ENCODE results near the gene KNTC1.
"Not testable (repeated sequence)": the region's sequence is repeated elsewhere in the genome, so short reads cannot be mapped to it uniquely, and the experiment has no call there.

The KNTC1 gene

DNA sequence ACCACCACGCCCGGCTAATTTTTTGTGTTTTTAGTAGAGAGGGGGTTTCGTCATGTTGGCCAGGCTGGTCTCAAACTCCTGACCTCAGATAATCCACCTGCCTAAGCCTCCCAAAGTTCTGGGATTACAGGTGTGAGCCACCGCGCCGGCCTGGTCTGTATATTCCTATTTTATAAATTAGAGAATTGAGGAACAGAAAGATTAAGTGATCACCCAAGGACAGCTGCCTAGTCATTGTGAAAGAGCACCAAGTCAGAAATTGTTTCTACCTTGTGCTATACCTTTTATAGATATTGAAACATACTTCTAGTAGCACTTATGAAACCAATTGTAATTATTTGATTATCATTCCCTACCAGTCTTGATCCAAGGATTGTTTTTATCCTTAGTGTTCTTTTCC lies 1.9 kb downstream of the KNTC1 start:
- Histone ChIP-seq H3K27me3 (ENCODE audit: control insufficient read depth in 1 of 2, insufficient read depth in 2 of 2, low read length in 2 of 2) (no peaks in the 10 kb centered on the region), H3K27ac (ENCODE audit: low read depth, low read length) (no peak overlapping the region), H3K9me3 (ENCODE audit: low read length) (no peaks in the 10 kb centered on the region), H3K4me3 (ENCODE audit: low read depth in 1 of 2, low read length in 2 of 2) (no peak overlapping the region), H3K9ac (ENCODE audit: low read length) (no peak overlapping the region), H3K36me3 (ENCODE audit: insufficient read depth, low read length) (peaks cover 4% of the 10 kb centered on the region), H3K4me1 (ENCODE audit: insufficient read depth, low read length) (peaks cover 19% of the 10 kb centered on the region)

DNA sequence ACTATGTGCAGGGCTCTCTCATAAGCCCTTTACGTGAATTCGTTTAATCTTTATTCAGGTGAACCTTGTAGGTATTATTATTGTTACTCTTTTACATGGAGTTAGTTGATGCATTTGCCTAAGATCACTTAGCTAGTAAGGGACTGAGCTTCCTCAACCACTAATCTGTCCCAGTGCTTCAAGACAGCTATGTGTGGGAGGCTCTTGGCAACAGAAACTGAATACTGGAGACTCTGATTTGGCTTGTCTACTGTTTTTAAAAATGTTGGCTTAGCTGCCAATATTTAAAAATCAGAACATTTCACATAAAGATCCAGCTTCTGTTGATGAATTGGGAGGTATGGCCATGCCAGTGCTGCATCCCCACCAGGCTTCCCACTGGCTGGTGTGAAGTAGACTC lies 6.8 kb downstream of the KNTC1 start:
- no peak overlapping the region for H3K27ac ChIP-seq (ENCODE audit: low read depth, low read length)
- no peaks in the 10 kb centered on the region for H3K36me3 ChIP-seq (ENCODE audit: insufficient read depth, low read length)
- H3K27me3 ChIP-seq (ENCODE audit: control insufficient read depth in 1 of 2, insufficient read depth in 2 of 2, low read length in 2 of 2) = no peaks in the 10 kb centered on the region
- no peak overlapping the region for H3K4me3 ChIP-seq (ENCODE audit: low read depth in 1 of 2, low read length in 2 of 2)
- H3K9me3 ChIP-seq (ENCODE audit: low read length) = no peaks in the 10 kb centered on the region
- no peak overlapping the region for H3K9ac ChIP-seq (ENCODE audit: low read length)
- H3K4me1 ChIP-seq (ENCODE audit: insufficient read depth, low read length) = no peaks in the 10 kb centered on the region

DNA sequence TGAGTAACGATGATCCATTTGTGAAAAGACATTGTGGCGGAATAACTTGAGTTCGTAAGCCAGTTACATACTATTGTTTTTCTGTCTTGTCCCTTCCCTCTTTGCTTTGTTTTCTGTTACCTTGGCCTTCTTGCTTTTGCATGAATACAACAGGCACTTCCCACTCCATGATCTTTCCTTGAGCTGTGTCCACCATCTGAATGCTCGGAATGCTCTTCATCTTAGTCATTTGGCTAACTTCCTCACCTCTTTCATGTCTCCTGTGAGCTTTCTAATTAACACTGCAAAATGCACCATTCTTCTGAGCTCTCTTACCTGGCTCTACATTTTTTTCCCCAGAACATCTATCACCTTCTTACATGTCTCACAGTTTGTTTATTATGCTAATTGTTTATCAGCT lies 10.0 kb downstream of the KNTC1 start:
- no peaks in the 10 kb centered on the region for H3K36me3 ChIP-seq (ENCODE audit: insufficient read depth, low read length)
- H3K9me3 ChIP-seq (ENCODE audit: low read length) = no peaks in the 10 kb centered on the region
- no peaks in the 10 kb centered on the region for H3K27me3 ChIP-seq (ENCODE audit: control insufficient read depth in 1 of 2, insufficient read depth in 2 of 2, low read length in 2 of 2)
- no peak overlapping the region for H3K9ac ChIP-seq (ENCODE audit: low read length)
- H3K4me1 ChIP-seq (ENCODE audit: insufficient read depth, low read length) = no peaks in the 10 kb centered on the region
- no peak overlapping the region for H3K4me3 ChIP-seq (ENCODE audit: low read depth in 1 of 2, low read length in 2 of 2)
- H3K27ac ChIP-seq (ENCODE audit: low read depth, low read length) = no peak overlapping the region

DNA sequence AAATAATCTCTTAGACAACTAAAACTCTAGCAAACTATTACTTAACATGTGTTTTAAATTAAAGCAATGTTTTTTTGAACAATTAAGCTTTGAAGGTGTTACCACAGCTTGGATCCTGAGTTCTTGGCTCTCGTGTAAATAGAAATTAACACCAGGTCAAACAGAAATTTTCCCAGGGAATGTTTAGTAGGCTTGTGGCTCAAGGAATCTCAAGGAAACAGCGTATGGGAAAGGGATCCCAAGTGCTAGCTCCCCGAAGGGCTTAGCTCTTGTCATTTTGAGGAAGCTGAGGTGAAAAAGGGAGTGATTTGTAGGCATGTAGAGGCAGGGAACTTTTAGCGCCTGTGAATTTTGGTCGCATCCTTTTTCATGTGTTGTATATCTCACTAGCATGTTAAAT lies 11.4 kb downstream of the KNTC1 start:
- Histone ChIP-seq H3K27ac (ENCODE audit: low read depth, low read length) (no peak overlapping the region), H3K4me1 (ENCODE audit: insufficient read depth, low read length) (no peaks in the 10 kb centered on the region), H3K36me3 (ENCODE audit: insufficient read depth, low read length) (no peaks in the 10 kb centered on the region)

DNA sequence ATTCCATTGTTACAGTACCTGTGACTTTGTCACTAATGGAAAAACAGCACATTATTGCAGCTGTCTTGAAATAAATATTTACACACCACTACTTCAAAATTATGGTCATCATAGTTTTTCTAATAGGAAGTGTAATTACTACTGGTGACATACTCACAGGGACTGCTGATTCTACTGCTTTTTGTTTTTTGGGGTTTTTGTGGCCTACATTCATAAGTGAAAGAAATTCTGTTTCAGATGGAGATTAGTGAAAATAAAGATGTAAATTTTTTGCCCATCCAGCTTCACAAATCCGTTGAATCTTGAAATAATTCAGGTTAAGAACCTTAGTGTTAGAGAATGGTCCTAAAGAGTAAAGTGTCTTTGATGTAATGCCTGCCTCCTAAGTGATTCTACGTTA lies 17.5 kb downstream of the KNTC1 start:
- no peaks in the 10 kb centered on the region for H3K9me3 ChIP-seq (ENCODE audit: low read length)
- H3K27me3 ChIP-seq (ENCODE audit: control insufficient read depth in 1 of 2, insufficient read depth in 2 of 2, low read length in 2 of 2) = no peaks in the 10 kb centered on the region
- H3K27ac ChIP-seq (ENCODE audit: low read depth, low read length) = no peak overlapping the region
- no peaks in the 10 kb centered on the region for H3K36me3 ChIP-seq (ENCODE audit: insufficient read depth, low read length)
- no peak overlapping the region for H3K4me3 ChIP-seq (ENCODE audit: low read depth in 1 of 2, low read length in 2 of 2)
- no peaks in the 10 kb centered on the region for H3K4me1 ChIP-seq (ENCODE audit: insufficient read depth, low read length)
- H3K9ac ChIP-seq (ENCODE audit: low read length) = no peak overlapping the region

More for the DNA sequence above, 11.4 kb downstream of the KNTC1 start:
- no peaks in the 10 kb centered on the region for H3K27me3 ChIP-seq (ENCODE audit: control insufficient read depth in 1 of 2, insufficient read depth in 2 of 2, low read length in 2 of 2)
- no peak overlapping the region for H3K4me3 ChIP-seq (ENCODE audit: low read depth in 1 of 2, low read length in 2 of 2)
- H3K9me3 ChIP-seq (ENCODE audit: low read length) = no peaks in the 10 kb centered on the region
- H3K9ac ChIP-seq (ENCODE audit: low read length) = no peak overlapping the region

DNA sequence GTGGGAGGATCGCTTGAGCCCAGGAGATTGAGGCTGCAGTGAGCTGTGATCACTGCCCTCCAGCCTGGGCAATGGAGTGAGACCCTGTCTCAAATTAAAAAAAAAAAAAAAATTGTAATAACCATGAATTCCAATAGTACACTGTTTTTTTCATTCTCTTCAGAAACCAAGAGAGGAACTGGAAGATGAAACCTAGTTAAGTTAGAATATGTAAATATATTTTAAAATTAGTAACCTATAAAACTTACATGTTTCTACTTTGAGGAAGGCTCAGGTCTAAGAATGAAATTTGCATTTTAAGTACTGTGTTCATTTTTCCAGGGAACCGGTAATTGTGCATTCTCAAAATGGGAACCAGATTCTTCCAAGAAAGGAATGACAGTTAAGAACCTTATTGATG lies 18.8 kb downstream of the KNTC1 start:
- no peaks in the 10 kb centered on the region for H3K4me1 ChIP-seq (ENCODE audit: insufficient read depth, low read length)
- H3K27ac ChIP-seq (ENCODE audit: low read depth, low read length) = no peak overlapping the region
- H3K9ac ChIP-seq (ENCODE audit: low read length) = no peak overlapping the region
- no peak overlapping the region for H3K4me3 ChIP-seq (ENCODE audit: low read depth in 1 of 2, low read length in 2 of 2)
- no peaks in the 10 kb centered on the region for H3K36me3 ChIP-seq (ENCODE audit: insufficient read depth, low read length)
- H3K9me3 ChIP-seq (ENCODE audit: low read length) = no peaks in the 10 kb centered on the region
- no peaks in the 10 kb centered on the region for H3K27me3 ChIP-seq (ENCODE audit: control insufficient read depth in 1 of 2, insufficient read depth in 2 of 2, low read length in 2 of 2)

DNA sequence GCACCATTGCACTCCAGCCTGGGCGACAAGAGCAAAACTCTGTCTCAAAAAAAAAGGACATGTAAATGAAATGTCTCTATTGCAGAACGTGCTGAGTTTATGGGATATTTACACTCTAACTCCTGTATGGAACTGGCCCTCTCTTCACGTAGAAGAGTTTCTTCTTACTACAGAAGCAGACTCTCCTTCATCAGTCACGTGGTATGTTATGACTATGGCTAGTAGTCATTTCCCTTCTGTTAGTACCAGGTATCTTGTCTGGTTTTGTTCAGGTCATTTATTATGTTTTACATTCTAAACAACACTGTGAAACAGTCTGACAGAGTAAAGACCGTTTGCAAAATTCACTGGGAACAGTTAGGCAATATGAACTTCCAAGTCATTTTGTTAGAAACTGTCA lies 20.3 kb downstream of the KNTC1 start:
- no peaks in the 10 kb centered on the region for H3K36me3 ChIP-seq (ENCODE audit: insufficient read depth, low read length)

DNA sequence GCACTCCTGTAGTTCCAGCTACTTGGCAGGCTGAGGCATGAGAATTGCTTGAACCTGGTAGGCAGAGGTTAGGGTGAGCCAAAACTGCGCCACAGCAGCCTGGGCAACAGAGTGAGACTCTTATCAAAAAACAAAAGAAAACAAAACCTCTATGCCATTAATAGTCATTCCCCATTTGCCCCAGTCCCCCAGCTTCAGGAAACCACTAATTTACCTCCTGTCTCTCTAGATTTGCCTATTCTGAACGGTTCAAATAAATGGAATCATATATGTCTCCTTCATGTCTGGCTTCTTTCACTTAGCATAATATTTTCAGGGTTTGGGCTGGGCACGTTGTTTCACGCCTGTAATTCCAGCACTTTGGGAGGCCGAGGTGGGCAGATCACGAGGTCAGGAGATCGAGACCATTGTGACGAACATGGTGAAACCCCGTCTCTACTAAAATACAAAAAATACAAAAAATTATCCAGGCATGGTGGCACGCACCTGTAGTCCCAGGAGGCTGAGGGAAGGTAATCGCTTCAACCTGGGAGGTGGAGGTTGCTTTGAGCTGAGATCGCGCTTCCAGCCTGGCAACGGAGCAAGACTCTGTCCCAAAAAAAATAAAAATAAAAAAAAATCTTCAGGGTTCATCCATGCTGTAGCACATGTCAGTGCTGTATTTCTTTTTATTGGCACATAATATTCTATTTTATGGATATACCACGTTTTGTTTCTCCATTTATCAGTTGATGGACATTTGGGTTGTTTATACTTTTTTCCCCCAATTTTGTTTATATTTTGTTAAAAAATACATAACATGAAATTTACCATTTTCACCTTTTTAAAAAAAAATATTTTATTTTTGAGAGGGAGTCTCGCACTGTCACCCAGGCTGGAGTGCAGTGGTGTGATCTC lies 31.9 kb downstream of the KNTC1 start:
- no peaks in the 10 kb centered on the region for H3K36me3 ChIP-seq (ENCODE audit: insufficient read depth, low read length)

More for the DNA sequence above, 20.3 kb downstream of the KNTC1 start:
- no peak overlapping the region for H3K9ac ChIP-seq (ENCODE audit: low read length)
- no peak overlapping the region for H3K27ac ChIP-seq (ENCODE audit: low read depth, low read length)
- no peaks in the 10 kb centered on the region for H3K9me3 ChIP-seq (ENCODE audit: low read length)
- no peak overlapping the region for H3K4me3 ChIP-seq (ENCODE audit: low read depth in 1 of 2, low read length in 2 of 2)
- no peaks in the 10 kb centered on the region for H3K27me3 ChIP-seq (ENCODE audit: control insufficient read depth in 1 of 2, insufficient read depth in 2 of 2, low read length in 2 of 2)
- H3K4me1 ChIP-seq (ENCODE audit: insufficient read depth, low read length) = no peaks in the 10 kb centered on the region

DNA sequence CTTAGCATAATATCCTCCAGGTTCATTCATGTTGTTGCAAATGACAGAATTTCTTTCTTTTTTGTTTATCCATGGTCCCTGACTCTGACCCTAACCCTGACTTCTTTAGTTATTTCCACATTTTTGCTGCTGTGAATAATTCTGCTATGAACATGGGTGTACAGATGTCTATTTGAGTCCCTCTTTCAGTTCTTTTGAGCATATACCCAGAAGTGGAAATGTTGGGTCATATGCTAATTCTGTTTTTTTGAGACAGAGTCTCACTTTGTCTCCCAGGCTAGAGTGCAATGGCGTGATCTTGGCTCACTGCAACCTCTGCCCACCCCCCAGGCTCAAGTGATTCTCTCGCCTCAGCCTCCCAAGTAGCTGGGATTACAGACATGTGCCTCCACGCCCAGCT lies 33.1 kb downstream of the KNTC1 start:
- Histone ChIP-seq H3K4me1 (ENCODE audit: insufficient read depth, low read length) (no peaks in the 10 kb centered on the region), H3K9me3 (ENCODE audit: low read length) (no peaks in the 10 kb centered on the region), H3K36me3 (ENCODE audit: insufficient read depth, low read length) (no peaks in the 10 kb centered on the region)

More for the DNA sequence above, 31.9 kb downstream of the KNTC1 start:
- no peaks in the 10 kb centered on the region for H3K4me1 ChIP-seq (ENCODE audit: insufficient read depth, low read length)
- no peak overlapping the region for H3K27ac ChIP-seq (ENCODE audit: low read depth, low read length)
- H3K9ac ChIP-seq (ENCODE audit: low read length) = no peak overlapping the region
- H3K9me3 ChIP-seq (ENCODE audit: low read length) = no peaks in the 10 kb centered on the region
- H3K4me3 ChIP-seq (ENCODE audit: low read depth in 1 of 2, low read length in 2 of 2) = no peak overlapping the region
- H3K27me3 ChIP-seq (ENCODE audit: control insufficient read depth in 1 of 2, insufficient read depth in 2 of 2, low read length in 2 of 2) = no peaks in the 10 kb centered on the region

DNA sequence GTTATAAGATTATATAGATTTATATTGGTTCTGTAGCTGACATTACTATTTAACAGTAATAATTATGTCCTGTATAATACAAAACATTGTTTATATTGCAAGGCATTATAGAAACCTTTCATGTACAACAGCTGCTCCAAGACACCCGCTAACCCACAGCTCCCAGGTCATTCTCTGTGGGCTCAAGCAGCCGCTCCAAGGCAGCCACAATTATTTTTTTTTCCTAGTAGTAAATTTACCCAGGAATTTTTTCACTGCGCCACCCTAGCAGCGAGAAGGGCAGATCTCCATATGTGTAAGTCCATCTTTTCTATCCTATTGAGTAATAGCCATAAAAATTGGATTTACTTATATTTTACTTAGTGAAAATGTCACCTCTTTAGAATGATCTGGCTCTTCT lies 36.3 kb downstream of the KNTC1 start:
- Histone ChIP-seq H3K36me3 (ENCODE audit: insufficient read depth, low read length) (no peaks in the 10 kb centered on the region), H3K27me3 (ENCODE audit: control insufficient read depth in 1 of 2, insufficient read depth in 2 of 2, low read length in 2 of 2) (no peaks in the 10 kb centered on the region), H3K27ac (ENCODE audit: low read depth, low read length) (no peak overlapping the region), H3K9ac (ENCODE audit: low read length) (no peak overlapping the region), H3K4me1 (ENCODE audit: insufficient read depth, low read length) (no peaks in the 10 kb centered on the region), H3K4me3 (ENCODE audit: low read depth in 1 of 2, low read length in 2 of 2) (no peak overlapping the region), H3K9me3 (ENCODE audit: low read length) (no peaks in the 10 kb centered on the region)

More for the DNA sequence above, 33.1 kb downstream of the KNTC1 start:
- no peak overlapping the region for H3K27ac ChIP-seq (ENCODE audit: low read depth, low read length)
- H3K27me3 ChIP-seq (ENCODE audit: control insufficient read depth in 1 of 2, insufficient read depth in 2 of 2, low read length in 2 of 2) = no peaks in the 10 kb centered on the region
- no peak overlapping the region for H3K4me3 ChIP-seq (ENCODE audit: low read depth in 1 of 2, low read length in 2 of 2)
- no peak overlapping the region for H3K9ac ChIP-seq (ENCODE audit: low read length)

DNA sequence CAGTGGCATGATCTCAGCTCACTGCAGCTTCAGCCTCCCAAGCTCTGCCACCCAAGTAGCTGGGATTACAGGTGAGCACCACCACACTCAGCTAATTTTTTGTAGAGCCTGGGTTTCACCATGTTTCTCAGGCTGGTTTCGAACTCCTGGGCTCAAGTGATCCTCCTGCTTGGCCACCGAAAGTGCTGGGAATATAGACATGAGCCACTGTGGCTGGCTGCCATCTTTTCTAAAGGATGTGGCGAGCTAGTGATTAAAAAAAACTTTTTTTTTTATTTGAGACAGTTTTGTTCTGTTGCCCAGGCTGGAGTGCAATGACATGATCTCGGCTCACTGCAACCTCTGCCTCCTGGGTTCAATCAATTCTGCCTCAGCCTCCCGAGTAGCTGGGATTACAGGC lies 39.8 kb downstream of the KNTC1 start:
- not testable (repeated sequence) for H3K4me1 ChIP-seq (ENCODE audit: insufficient read depth, low read length); H3K36me3 ChIP-seq (ENCODE audit: insufficient read depth, low read length); H3K27ac ChIP-seq (ENCODE audit: low read depth, low read length); H3K27me3 ChIP-seq (ENCODE audit: control insufficient read depth in 1 of 2, insufficient read depth in 2 of 2, low read length in 2 of 2); H3K4me3 ChIP-seq (ENCODE audit: low read depth in 1 of 2, low read length in 2 of 2); H3K9ac ChIP-seq (ENCODE audit: low read length); H3K9me3 ChIP-seq (ENCODE audit: low read length)

DNA sequence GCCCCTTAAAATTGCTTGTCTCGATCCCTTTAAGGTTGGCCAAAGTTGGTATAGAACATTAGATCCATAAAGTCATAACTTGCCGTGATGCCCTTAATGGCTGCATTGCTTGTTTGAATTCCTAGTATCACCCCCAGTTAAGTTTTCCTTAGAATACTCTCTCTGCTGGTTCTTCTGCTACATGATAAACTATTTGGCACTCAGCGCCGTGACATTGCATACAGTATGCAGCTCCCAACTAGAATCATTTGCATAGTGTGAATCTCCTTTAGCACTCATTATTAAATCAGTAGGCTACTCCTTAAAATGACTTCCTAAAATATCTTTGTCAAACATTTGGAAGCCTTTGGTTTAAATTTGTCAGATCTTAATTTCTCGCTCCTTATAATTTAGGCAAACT lies 42.2 kb downstream of the KNTC1 start:
- Histone ChIP-seq H3K9ac (ENCODE audit: low read length) (no peak overlapping the region), H3K4me3 (ENCODE audit: low read depth in 1 of 2, low read length in 2 of 2) (no peak overlapping the region), H3K9me3 (ENCODE audit: low read length) (no peaks in the 10 kb centered on the region), H3K4me1 (ENCODE audit: insufficient read depth, low read length) (no peaks in the 10 kb centered on the region), H3K36me3 (ENCODE audit: insufficient read depth, low read length) (no peaks in the 10 kb centered on the region), H3K27me3 (ENCODE audit: control insufficient read depth in 1 of 2, insufficient read depth in 2 of 2, low read length in 2 of 2) (no peaks in the 10 kb centered on the region), H3K27ac (ENCODE audit: low read depth, low read length) (no peak overlapping the region)
